Measurements from ENCODE around the gene TAGLN.

TAGLN gene

GRCh38 chr11:117219001-117219400, 19.8 kb downstream of the TAGLN start:
- H3K4me3 Mint-ChIP-seq: no peak overlapping the region
- no peak overlapping the region for H3K27ac Mint-ChIP-seq
- TF ChIP-seq CTCF (IDR thresholded peaks at IDR 0.05): no peak
- no peak for DNase-seq
- H3K9me3 Mint-ChIP-seq: no peaks in the 10 kb centered on the region
- H3K36me3 Mint-ChIP-seq (ENCODE audit: low read depth): peaks cover 36% of the 10 kb centered on the region
- H3K4me1 Mint-ChIP-seq: peaks cover 83% of the 10 kb centered on the region
- H3K27me3 Mint-ChIP-seq (ENCODE audit: low read depth, poor library complexity): peaks cover 6% of the 10 kb centered on the region

GRCh38 chr11:117219455-117219854, 20.3 kb downstream of the TAGLN start:
- H3K27me3 Mint-ChIP-seq (ENCODE audit: low read depth, poor library complexity): peaks cover 8% of the 10 kb centered on the region
- no peak for TF ChIP-seq CTCF (IDR thresholded peaks at IDR 0.05)
- H3K9me3 Mint-ChIP-seq: no peaks in the 10 kb centered on the region
- DNase-seq: no peak
- H3K4me3 Mint-ChIP-seq: no peak overlapping the region
- peaks cover 32% of the 10 kb centered on the region for H3K36me3 Mint-ChIP-seq (ENCODE audit: low read depth)
- H3K4me1 Mint-ChIP-seq: peaks cover 83% of the 10 kb centered on the region
- H3K27ac Mint-ChIP-seq: no peak overlapping the region

GRCh38 chr11:117219995-117220394, 20.8 kb downstream of the TAGLN start:
- DNase-seq: no peak
- H3K9me3 Mint-ChIP-seq: no peaks in the 10 kb centered on the region
- H3K27ac Mint-ChIP-seq: peak overlapping the region; percentile 48
- peaks cover 28% of the 10 kb centered on the region for H3K36me3 Mint-ChIP-seq (ENCODE audit: low read depth)
- TF ChIP-seq CTCF (IDR thresholded peaks at IDR 0.05): no peak
- H3K27me3 Mint-ChIP-seq (ENCODE audit: low read depth, poor library complexity): peaks cover 8% of the 10 kb centered on the region
- H3K4me1 Mint-ChIP-seq: peaks cover 83% of the 10 kb centered on the region
- no peak overlapping the region for H3K4me3 Mint-ChIP-seq

GRCh38 chr11:117220568-117220967, 21.4 kb downstream of the TAGLN start:
- DNase-seq: no peak
- Mint-ChIP-seq H3K36me3 (ENCODE audit: low read depth) (peaks cover 28% of the 10 kb centered on the region), H3K27ac (no peak overlapping the region), H3K4me1 (peaks cover 88% of the 10 kb centered on the region), H3K4me3 (no peak overlapping the region), H3K27me3 (ENCODE audit: low read depth, poor library complexity) (peaks cover 11% of the 10 kb centered on the region), H3K9me3 (no peaks in the 10 kb centered on the region)
- no peak for TF ChIP-seq CTCF (IDR thresholded peaks at IDR 0.05)

GRCh38 chr11:117220999-117221774, 22.0 kb downstream of the TAGLN start:
- Mint-ChIP-seq H3K9me3 (no peaks in the 10 kb centered on the region), H3K4me3 (no peak overlapping the region), H3K27ac (peak overlapping the region; percentile 75), H3K36me3 (ENCODE audit: low read depth) (peaks cover 28% of the 10 kb centered on the region), H3K4me1 (peaks cover 94% of the 10 kb centered on the region), H3K27me3 (ENCODE audit: low read depth, poor library complexity) (peaks cover 11% of the 10 kb centered on the region)
- TF ChIP-seq CTCF (IDR thresholded peaks at IDR 0.05): no peak
- DNase-seq: no peak
